Effector memory CD4-positive, alpha-beta T cell (primary cell): ENCODE results near the gene KCNN3.

Experiments
- DNase-seq, 3 donors: peaks; one replicate each; pipeline ENCODE4 v3.0.0-alpha.2; 2020
- H3K27ac ChIP-seq: 2 replicates; pipeline ENCODE4 v1.7.0; 2013; ENCODE audit warnings: mild to moderate bottlenecking, low read length, moderate library complexity; ENCODE audit not compliant: insufficient read depth, poor library complexity, severe bottlenecking
- H3K27me3 ChIP-seq: replicated peaks from 2 replicates; pipeline ENCODE4 v1.7.0; 2013; ENCODE audit warnings: mild to moderate bottlenecking, low read length; ENCODE audit not compliant: insufficient read depth, control insufficient read depth, poor library complexity, severe bottlenecking
- H3K36me3 ChIP-seq: 2 replicates; pipeline ENCODE4 v1.7.0; 2013; ENCODE audit warnings: mild to moderate bottlenecking, low read length, moderate library complexity; ENCODE audit not compliant: control insufficient read depth, insufficient read depth
- H3K4me1 ChIP-seq: 2 replicates; pipeline ENCODE4 v1.7.0; 2013; ENCODE audit warnings: low read length, mild to moderate bottlenecking; ENCODE audit not compliant: control insufficient read depth, insufficient read depth, poor library complexity, severe bottlenecking
- H3K4me3 ChIP-seq: 2 replicates; pipeline ENCODE4 v1.7.0; 2013; ENCODE audit warnings: low read length, low read depth, mild to moderate bottlenecking; ENCODE audit not compliant: insufficient read depth, poor library complexity, severe bottlenecking
- H3K9me3 ChIP-seq: 2 replicates; pipeline ENCODE4 v1.7.0; 2013; ENCODE audit warnings: mild to moderate bottlenecking, low read length, moderate library complexity; ENCODE audit not compliant: control insufficient read depth

KCNN3 gene

GRCh38 chr1:154746622-154747299 is 123.3 kb downstream of the KCNN3 start:
- H3K9me3 ChIP-seq, result no peaks in the 10 kb centered on the region
- H3K27me3 ChIP-seq, result no peaks in the 10 kb centered on the region
- H3K4me1 ChIP-seq, result peaks cover 16% of the 10 kb centered on the region
- DNase-seq, result no peak
- no peaks in the 10 kb centered on the region for H3K36me3 ChIP-seq
- no peak overlapping the region for H3K4me3 ChIP-seq
- no peak overlapping the region for H3K27ac ChIP-seq

- H3K27ac ChIP-seq, result no peak overlapping the region
- H3K4me3 ChIP-seq, result no peak overlapping the region
- no peaks in the 10 kb centered on the region for H3K9me3 ChIP-seq
- H3K36me3 ChIP-seq, result no peaks in the 10 kb centered on the region
- H3K27me3 ChIP-seq, result no peaks in the 10 kb centered on the region
- DNase-seq, result no peak
- H3K4me1 ChIP-seq, result peaks cover 16% of the 10 kb centered on the region
These were observed 124.2 kb downstream of the KCNN3 start for GRCh38 chr1:154745750-154746425.

DNA sequence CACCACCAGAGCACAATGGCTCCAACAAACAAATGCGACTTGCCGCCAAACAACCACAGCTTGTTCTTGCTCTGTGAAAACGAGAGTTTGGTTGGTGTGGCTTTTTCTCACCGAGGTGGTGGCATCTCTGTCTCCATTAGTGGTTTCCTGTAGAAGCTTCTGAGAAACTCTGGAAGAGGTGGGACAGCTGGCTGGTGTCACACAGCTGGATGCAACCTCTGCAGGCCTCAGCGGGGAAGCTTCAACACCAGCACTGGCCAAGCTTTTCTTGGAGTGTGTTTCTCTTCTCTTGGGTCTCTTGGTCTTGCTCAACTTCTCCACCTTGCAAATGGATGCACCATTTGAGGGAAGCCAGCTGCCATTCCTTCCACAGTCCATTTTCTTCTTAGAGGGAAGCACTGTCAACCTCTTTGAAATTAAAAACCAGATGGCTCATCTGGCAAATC is 124.8 kb downstream of the KCNN3 start:
- Histone ChIP-seq H3K27ac (no peak overlapping the region), H3K4me1 (peaks cover 16% of the 10 kb centered on the region), H3K9me3 (no peaks in the 10 kb centered on the region), H3K4me3 (no peak overlapping the region), H3K27me3 (no peaks in the 10 kb centered on the region), H3K36me3 (no peaks in the 10 kb centered on the region)
- DNase-seq, result no peak

DNA sequence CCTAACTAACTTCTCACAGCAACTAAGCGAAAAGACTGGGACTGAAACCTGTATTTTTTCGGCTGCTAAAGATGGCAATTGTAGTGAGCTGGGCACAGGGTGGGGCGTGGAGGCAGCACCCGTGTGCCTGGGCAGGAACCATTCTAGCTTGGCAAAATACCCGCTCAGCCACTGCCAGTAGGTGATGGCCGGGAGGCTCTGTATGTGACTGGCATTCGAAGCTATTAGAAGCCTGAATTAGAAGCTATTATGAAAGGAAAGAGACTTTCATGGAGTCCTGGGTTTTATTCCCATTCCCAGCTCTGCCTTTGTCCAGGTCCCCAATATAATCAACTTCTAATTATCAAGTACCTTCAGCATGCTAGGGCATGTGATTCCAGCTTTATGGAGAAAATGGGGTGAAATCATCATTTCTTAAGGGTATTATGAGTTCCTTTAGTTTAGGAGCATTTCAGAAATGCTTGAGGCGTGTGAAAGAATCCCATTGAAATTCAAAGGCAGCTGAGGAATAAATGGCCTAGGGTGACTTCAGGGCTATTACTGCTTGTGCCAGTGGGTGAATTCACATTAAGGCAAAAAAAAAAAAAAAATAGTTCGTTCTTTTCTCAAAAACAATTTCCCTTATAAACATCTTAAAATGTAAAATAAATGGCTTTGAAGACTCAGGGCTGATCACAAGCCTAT is 125.6 kb downstream of the KCNN3 start:
- Histone ChIP-seq H3K4me1 (peaks cover 16% of the 10 kb centered on the region), H3K27ac (no peak overlapping the region), H3K27me3 (no peaks in the 10 kb centered on the region)

GRCh38 chr1:154743526-154744036 is 126.5 kb downstream of the KCNN3 start:
- H3K27ac ChIP-seq, result no peak overlapping the region
- no peak overlapping the region for H3K4me3 ChIP-seq
- peaks cover 16% of the 10 kb centered on the region for H3K4me1 ChIP-seq
- no peaks in the 10 kb centered on the region for H3K9me3 ChIP-seq
- no peak for DNase-seq
- no peaks in the 10 kb centered on the region for H3K27me3 ChIP-seq
- no peaks in the 10 kb centered on the region for H3K36me3 ChIP-seq

More for the DNA sequence above, 125.6 kb downstream of the KCNN3 start:
- no peaks in the 10 kb centered on the region for H3K9me3 ChIP-seq
- DNase-seq, result no peak
- no peaks in the 10 kb centered on the region for H3K36me3 ChIP-seq
- H3K4me3 ChIP-seq, result no peak overlapping the region

DNA sequence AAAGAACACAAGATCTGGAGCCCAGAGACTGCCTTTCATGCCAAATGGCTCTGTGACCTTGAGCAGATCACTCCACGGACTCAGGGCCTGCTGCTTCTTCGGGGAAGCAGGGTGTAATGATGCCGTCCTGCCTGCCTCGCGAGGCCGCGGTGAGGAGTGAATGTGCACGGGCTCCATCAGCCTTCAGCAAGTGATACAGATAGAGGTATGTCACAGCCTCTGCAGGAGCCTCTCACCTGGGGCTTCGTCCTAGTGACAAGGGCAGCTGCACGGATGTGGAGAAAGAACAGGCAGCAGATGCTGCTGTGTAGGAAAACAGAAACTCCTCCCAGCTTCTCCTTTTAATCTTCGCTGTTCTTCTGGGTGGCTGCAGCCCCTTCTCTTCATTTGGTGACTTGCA is 127.5 kb downstream of the KCNN3 start:
- H3K9me3 ChIP-seq, result no peaks in the 10 kb centered on the region
- no peak for DNase-seq
- H3K36me3 ChIP-seq, result no peaks in the 10 kb centered on the region
- no peak overlapping the region for H3K4me3 ChIP-seq
- H3K27ac ChIP-seq, result no peak overlapping the region
- peaks cover 9% of the 10 kb centered on the region for H3K4me1 ChIP-seq
- no peaks in the 10 kb centered on the region for H3K27me3 ChIP-seq

GRCh38 chr1:154741741-154742495 is 128.2 kb downstream of the KCNN3 start:
- H3K27ac ChIP-seq, result no peak overlapping the region
- no peaks in the 10 kb centered on the region for H3K36me3 ChIP-seq
- DNase-seq, result no peak
- H3K4me3 ChIP-seq, result no peak overlapping the region
- peaks cover 7% of the 10 kb centered on the region for H3K4me1 ChIP-seq
- H3K9me3 ChIP-seq, result no peaks in the 10 kb centered on the region
- no peaks in the 10 kb centered on the region for H3K27me3 ChIP-seq

DNA sequence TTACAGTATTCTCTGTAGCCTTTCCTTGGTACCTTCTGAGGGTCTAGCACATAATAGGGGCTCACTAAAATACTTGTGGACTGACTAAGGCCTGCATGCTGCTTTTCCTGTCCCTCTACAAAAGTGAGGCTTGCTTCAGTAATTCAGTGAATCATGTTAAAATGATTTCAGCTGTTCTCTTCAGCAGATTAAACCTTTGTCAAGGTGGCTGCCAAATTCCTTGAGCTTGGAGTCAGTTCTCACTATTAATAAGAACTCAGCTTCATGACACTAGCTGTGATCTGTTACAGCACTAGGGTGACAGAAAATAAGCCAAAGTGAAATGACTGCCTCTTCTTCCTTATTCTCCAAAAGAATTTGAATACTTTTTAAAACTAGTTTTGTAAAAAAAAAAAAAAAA is 128.8 kb downstream of the KCNN3 start:
- no peak overlapping the region for H3K27ac ChIP-seq
- H3K27me3 ChIP-seq, result no peaks in the 10 kb centered on the region
- no peak for DNase-seq

GRCh38 chr1:154739654-154740053 is 130.4 kb downstream of the KCNN3 start:
- H3K27me3 ChIP-seq, result no peaks in the 10 kb centered on the region
- peaks cover 4% of the 10 kb centered on the region for H3K4me1 ChIP-seq

More for the DNA sequence above, 128.8 kb downstream of the KCNN3 start:
- Histone ChIP-seq H3K4me3 (no peak overlapping the region), H3K36me3 (no peaks in the 10 kb centered on the region), H3K4me1 (peaks cover 7% of the 10 kb centered on the region), H3K9me3 (no peaks in the 10 kb centered on the region)

More at GRCh38 chr1:154739654-154740053, 130.4 kb downstream of the KCNN3 start:
- no peak overlapping the region for H3K4me3 ChIP-seq
- no peak for DNase-seq
- H3K36me3 ChIP-seq, result no peaks in the 10 kb centered on the region
- H3K9me3 ChIP-seq, result no peaks in the 10 kb centered on the region
- no peak overlapping the region for H3K27ac ChIP-seq
